Measurements from ENCODE around the gene ANKRD37.

The ANKRD37 gene

GRCh38 chr4:185424905-185425646, 28.4 kb downstream of the ANKRD37 start:
- no peak for DNase-seq (ENCODE audit: low spot score)

- peak; percentile 84 for DNase-seq (ENCODE audit: low spot score)
Observed at GRCh38 chr4:185425647-185426352, 29.2 kb downstream of the ANKRD37 start, which contains the start of gene UFSP2. Gene UFSP2, minus strand, starts transcription at chr4:185425964. Its CDS starts 96 bp downstream, at chr4:185425868.

- peak; percentile 45 for DNase-seq (ENCODE audit: low spot score)
Observed at GRCh38 chr4:185426960-185427688, 30.5 kb downstream of the ANKRD37 start.

- no peak for DNase-seq (ENCODE audit: low spot score)
Observed at GRCh38 chr4:185429660-185430059, 33.0 kb downstream of the ANKRD37 start.

GRCh38 chr4:185435466-185435865, 38.8 kb downstream of the ANKRD37 start:
- DNase-seq (ENCODE audit: low spot score): no peak

GRCh38 chr4:185437809-185438208, 41.2 kb downstream of the ANKRD37 start:
- DNase-seq (ENCODE audit: low spot score): no peak

- DNase-seq (ENCODE audit: low spot score): no peak
Observed at GRCh38 chr4:185441479-185441878, 44.8 kb downstream of the ANKRD37 start.

GRCh38 chr4:185445209-185445608, 48.6 kb downstream of the ANKRD37 start:
- DNase-seq (ENCODE audit: low spot score): no peak
